WTC11 (cell line): ENCODE measurements around the gene FAM221B. TPM values are rescaled to one million over a fixed set of nuclear protein-coding genes. Genes with fewer than 3 reads are reported as not detected.

ENCODE experiments used
- TP53 ChIP-seq: sonication (generic); formaldehyde crosslinking; IDR thresholded peaks from 2 replicates; pipeline ENCODE4 v1.8.1; 2023; ENCODE audit warnings: mild to moderate bottlenecking, missing genetic modification reagents
- total RNA-seq: library from RNA; stranded (reverse); gene quantifications from 3 replicates; pipeline ENCODE4 v1.2.3, GENCODE V29; 2021
- TF ChIP-seq, protein P1 (sequence below): sonication (generic); formaldehyde crosslinking; IDR thresholded peaks from 2 replicates; pipeline ENCODE4 v1.8.0; 2022; ENCODE audit warnings: mild to moderate bottlenecking, missing genetic modification reagents

FAM221B gene
- total RNA-seq, 1 experiment from 2014 or later = 0.11 TPM

DNA sequence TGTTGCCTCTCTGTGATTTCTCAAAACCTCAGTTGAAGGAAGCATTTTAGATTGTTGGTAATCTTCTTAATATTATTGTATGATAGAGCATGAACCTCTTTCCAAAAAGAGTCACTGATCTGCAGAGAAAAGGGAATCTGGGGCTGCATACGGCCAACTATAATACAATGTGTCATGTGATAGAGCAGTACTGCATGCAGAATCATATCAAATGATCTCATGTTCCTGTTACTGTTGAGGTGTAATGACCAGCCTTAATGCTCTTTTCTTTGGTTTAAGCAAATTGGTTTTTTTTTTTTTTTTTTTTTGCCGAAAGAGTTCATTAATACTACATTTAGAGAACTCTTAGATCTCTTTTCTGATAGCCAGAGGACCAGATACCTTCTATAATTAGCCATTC is 61.5 kb downstream of the FAM221B start (continued):
- TF ChIP-seq, protein P1, sequence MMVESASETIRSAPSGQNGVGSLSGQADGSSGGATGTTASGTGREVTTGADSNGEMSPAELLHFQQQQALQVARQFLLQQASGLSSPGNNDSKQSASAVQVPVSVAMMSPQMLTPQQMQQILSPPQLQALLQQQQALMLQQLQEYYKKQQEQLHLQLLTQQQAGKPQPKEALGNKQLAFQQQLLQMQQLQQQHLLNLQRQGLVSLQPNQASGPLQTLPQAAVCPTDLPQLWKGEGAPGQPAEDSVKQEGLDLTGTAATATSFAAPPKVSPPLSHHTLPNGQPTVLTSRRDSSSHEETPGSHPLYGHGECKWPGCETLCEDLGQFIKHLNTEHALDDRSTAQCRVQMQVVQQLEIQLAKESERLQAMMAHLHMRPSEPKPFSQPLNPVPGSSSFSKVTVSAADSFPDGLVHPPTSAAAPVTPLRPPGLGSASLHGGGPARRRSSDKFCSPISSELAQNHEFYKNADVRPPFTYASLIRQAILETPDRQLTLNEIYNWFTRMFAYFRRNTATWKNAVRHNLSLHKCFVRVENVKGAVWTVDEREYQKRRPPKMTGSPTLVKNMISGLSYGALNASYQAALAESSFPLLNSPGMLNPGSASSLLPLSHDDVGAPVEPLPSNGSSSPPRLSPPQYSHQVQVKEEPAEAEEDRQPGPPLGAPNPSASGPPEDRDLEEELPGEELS (CRISPR knock-in tag) = no peak
- no peak for TF ChIP-seq TP53
- TF ChIP-seq, all 79 proteins: peak for 0

Other genes starting within 250 kb of the FAM221B start
- gene TESK1, start 223.5 kb downstream of the FAM221B start, total RNA-seq = 18.9 to 20.4 TPM (median 19.3 TPM) in 3 replicates
- 2.9 to 4.6 TPM (median 4.5 TPM) in 3 replicates for gene CD72, start 210.3 kb downstream of the FAM221B start, total RNA-seq
- 4.1 to 7.2 TPM (median 5.4 TPM) in 3 replicates for gene SIT1, start 177.8 kb downstream of the FAM221B start, total RNA-seq
- 23,577 to 25,958 TPM (median 25,042 TPM) in 3 replicates for gene RMRP, start 170.7 kb downstream of the FAM221B start, total RNA-seq
- 10.8 to 14.7 TPM (median 14.1 TPM) in 3 replicates for gene CCDC107, start 170.4 kb downstream of the FAM221B start, total RNA-seq
- 23.8 to 26.6 TPM (median 26.5 TPM) in 3 replicates for gene ARHGEF39, start 163.5 kb downstream of the FAM221B start, total RNA-seq
- gene CA9, start 154.8 kb downstream of the FAM221B start, total RNA-seq = 1.0 to 2.1 TPM (median 1.4 TPM) in 3 replicates
- gene TPM2, start 138.8 kb downstream of the FAM221B start, total RNA-seq = 138 to 146 TPM (median 139 TPM) in 3 replicates
- 97.1 to 109 TPM (median 106 TPM) in 3 replicates for gene TLN1, start 96.5 kb downstream of the FAM221B start, total RNA-seq
- gene CREB3, start 96.1 kb downstream of the FAM221B start, total RNA-seq = 21.4 to 24.2 TPM (median 23.1 TPM) in 3 replicates
- 85.5 to 104 TPM (median 89.7 TPM) in 3 replicates for gene GBA2, start 79.5 kb downstream of the FAM221B start, total RNA-seq
- gene RGP1, start 79.4 kb downstream of the FAM221B start, total RNA-seq = 29.7 to 30.0 TPM (median 30.0 TPM) in 3 replicates
- 1.0 to 2.1 TPM (median 1.2 TPM) in 3 replicates for gene MSMP, start 74.5 kb downstream of the FAM221B start, total RNA-seq
- gene NPR2, start 37.1 kb downstream of the FAM221B start, total RNA-seq = 10.1 to 14.1 TPM (median 12.6 TPM) in 3 replicates
- gene SPAG8, start 16.5 kb downstream of the FAM221B start, total RNA-seq = 0.16 to 0.72 TPM (median 0.50 TPM) in 3 replicates
- 33.6 to 42.7 TPM (median 42.1 TPM) in 3 replicates for gene HINT2, start 13.7 kb downstream of the FAM221B start, total RNA-seq
- 9.5 to 10.8 TPM (median 10.2 TPM) in 3 replicates for gene TMEM8B, start 496 bp upstream of the FAM221B start, total RNA-seq
- gene OR13J1, start 41.7 kb upstream of the FAM221B start, total RNA-seq = not detected in 3 replicates
- 0.41 TPM in 1 of 3 replicates, not detected in the others for gene HRCT1, start 77.5 kb upstream of the FAM221B start, total RNA-seq
- 0.23 to 0.33 TPM in 2 of 3 replicates, not detected in the other for gene SPAAR, start 80.8 kb upstream of the FAM221B start, total RNA-seq
- gene OR2S2, start 129.4 kb upstream of the FAM221B start, total RNA-seq = not detected in 3 replicates
- gene RECK, start 208.2 kb upstream of the FAM221B start, total RNA-seq = 9.9 to 11.2 TPM (median 10.3 TPM) in 3 replicates